ENCODE results near the gene AWAT1.

DNA sequence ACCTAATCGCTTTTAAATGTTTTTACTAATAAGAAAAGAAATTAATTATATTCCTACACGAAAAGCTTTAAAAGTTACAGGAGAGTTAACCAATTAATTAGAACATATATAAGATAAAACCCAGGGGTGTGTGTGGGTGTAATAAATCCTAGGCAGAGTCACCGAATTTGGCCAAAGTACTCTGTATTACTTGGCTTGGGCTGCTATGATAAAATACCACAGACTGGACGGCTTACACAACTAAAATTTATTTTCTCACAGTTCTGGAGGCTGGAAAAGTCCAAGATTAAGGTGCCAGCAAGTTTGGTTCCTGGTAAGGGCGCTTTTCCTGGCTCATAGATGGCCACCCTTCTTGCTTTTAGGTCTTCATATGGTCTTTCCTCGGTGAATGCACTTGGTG lies 10.4 kb downstream of the AWAT1 start:
- TF ChIP-seq POLR2A (IDR thresholded peaks at IDR 0.05; ENCODE audit: low read depth, low read length) = no peak
- TF ChIP-seq TAF1 (IDR thresholded peaks at IDR 0.05; ENCODE audit: low read depth, low read length) = no peak
- no peak for TF ChIP-seq POLR2AphosphoS5 (IDR thresholded peaks at IDR 0.05; ENCODE audit: low read depth, low read length)
- no peak for TF ChIP-seq POU2F2 (IDR thresholded peaks at IDR 0.05; ENCODE audit: low read depth, low read length)
- no peak for TF ChIP-seq SPI1 (IDR thresholded peaks at IDR 0.05; ENCODE audit: low read depth, low read length)

Data from GM12891 (cell line).